HEK293 (cell line): Measurements from ENCODE around the gene NRG2.

Source experiments
- CTCF ChIA-PET: fragments of 350-600 bp; formaldehyde crosslinking; extraction: SDS; loops from one replicate; lab custom pipeline; 2021; ENCODE audit warnings: antibody characterized with exemption; lab: Yijun Ruan, JAX
- POLR2A ChIA-PET: fragments of 300-600 bp; formaldehyde crosslinking; extraction: SDS; loops from one replicate; lab custom pipeline; 2020; ENCODE audit warnings: antibody characterized with exemption, inconsistent platforms; lab: Yijun Ruan, JAX
- H3K27ac ChIP-seq: fragments of 200-500 bp; sonication (Bioruptor generic); 2 replicates; pipeline ENCODE4 v1.5.1; 2014; ENCODE audit warnings: low read depth, low read length, control low read depth, inconsistent platforms; ENCODE audit errors: extremely low read depth
- H3K36me3 ChIP-seq, 2 experiments: fragments of 200-500 bp in 1 of 2; sonication (Bioruptor generic) in 1 of 2; 1 replicate in 1 of 2; 2 replicates in 1 of 2; pipeline ENCODE4 v1.5.1; 2014 to 2017; ENCODE audit warnings: inconsistent platforms in 2 of 2, low read length in 2 of 2; ENCODE audit not compliant: control insufficient read depth in 2 of 2, insufficient read depth in 1 of 2
- H3K4me1 ChIP-seq: fragments of 200-500 bp; sonication (Bioruptor generic); 2 replicates; pipeline ENCODE4 v1.5.1; 2014; ENCODE audit warnings: mild to moderate bottlenecking, low read length, inconsistent platforms; ENCODE audit not compliant: control insufficient read depth, insufficient read depth
- H3K4me3 ChIP-seq: 2 replicates; pipeline ENCODE4 v1.5.1; 2011; ENCODE audit warnings: low read depth, mild to moderate bottlenecking, control low read depth, low read length, moderate library complexity
- H3K9me3 ChIP-seq: fragments of 200-500 bp; sonication (Bioruptor generic); 2 replicates; pipeline ENCODE4 v1.5.1; 2014; ENCODE audit warnings: low read depth, low read length, inconsistent platforms; ENCODE audit not compliant: control insufficient read depth, insufficient read depth
- BCL11A ChIP-seq: fragments of 450-650 bp; formaldehyde crosslinking; IDR thresholded peaks from 2 replicates; pipeline ENCODE4 v1.5.1; 2016; ENCODE audit warnings: low read depth, missing biosample characterization, missing genetic modification characterization
- FEZF1 ChIP-seq: fragments of 450-650 bp; formaldehyde crosslinking; IDR thresholded peaks from 2 replicates; pipeline ENCODE4 v1.5.1; 2016; ENCODE audit warnings: missing biosample characterization, missing genetic modification characterization
- GLI4 ChIP-seq: fragments of 450-650 bp; formaldehyde crosslinking; IDR thresholded peaks from 2 replicates; pipeline ENCODE4 v1.5.1; 2016; ENCODE audit warnings: missing biosample characterization, missing genetic modification characterization
- ZFP41 ChIP-seq: fragments of 450-650 bp; formaldehyde crosslinking; IDR thresholded peaks from 2 replicates; pipeline ENCODE4 v1.5.1; 2016; ENCODE audit warnings: missing biosample characterization, missing genetic modification characterization, borderline replicate concordance
- ZNF157 ChIP-seq: fragments of 450-650 bp; formaldehyde crosslinking; IDR thresholded peaks from 2 replicates; pipeline ENCODE4 v1.5.1; 2016; ENCODE audit warnings: missing biosample characterization, missing genetic modification characterization
- ZNF169 ChIP-seq: fragments of 450-650 bp; formaldehyde crosslinking; IDR thresholded peaks from 2 replicates; pipeline ENCODE4 v1.5.1; 2016; ENCODE audit warnings: missing biosample characterization, missing genetic modification characterization
- ZNF175 ChIP-seq: fragments of 450-650 bp; formaldehyde crosslinking; IDR thresholded peaks from 2 replicates; pipeline ENCODE4 v1.5.1; 2016; ENCODE audit warnings: missing biosample characterization, missing genetic modification characterization
- ZNF2 ChIP-seq: fragments of 450-650 bp; formaldehyde crosslinking; IDR thresholded peaks from 2 replicates; pipeline ENCODE4 v1.5.1; 2016; ENCODE audit warnings: missing biosample characterization, missing genetic modification characterization
- ZNF302 ChIP-seq: fragments of 450-650 bp; formaldehyde crosslinking; IDR thresholded peaks from 2 replicates; pipeline ENCODE4 v1.5.1; 2016; ENCODE audit warnings: missing biosample characterization, missing genetic modification characterization, low read depth
- ZNF394 ChIP-seq: fragments of 450-650 bp; formaldehyde crosslinking; IDR thresholded peaks from 2 replicates; pipeline ENCODE4 v1.5.1; 2016; ENCODE audit warnings: missing biosample characterization, missing genetic modification characterization, mild to moderate bottlenecking, moderate library complexity, borderline replicate concordance
- ZNF501 ChIP-seq: fragments of 450-650 bp; formaldehyde crosslinking; IDR thresholded peaks from 2 replicates; pipeline ENCODE4 v1.5.1; 2016; ENCODE audit warnings: missing biosample characterization, missing genetic modification characterization
- ZNF555 ChIP-seq: fragments of 450-650 bp; formaldehyde crosslinking; conservative IDR thresholded peaks from 2 replicates; pipeline ENCODE4 v1.5.1; 2017; ENCODE audit warnings: missing biosample characterization, mild to moderate bottlenecking, missing genetic modification characterization, inconsistent platforms
- ZNF558 ChIP-seq: fragments of 450-650 bp; formaldehyde crosslinking; IDR thresholded peaks from 2 replicates; pipeline ENCODE4 v1.5.1; 2016; ENCODE audit warnings: missing biosample characterization, missing genetic modification characterization
- ZNF677 ChIP-seq: fragments of 450-650 bp; IDR thresholded peaks from 2 replicates; pipeline ENCODE4 v1.5.0; 2018; ENCODE audit warnings: missing biosample characterization, mild to moderate bottlenecking, missing genetic modification characterization, moderate library complexity
- ZNF701 ChIP-seq: fragments of 450-650 bp; formaldehyde crosslinking; IDR thresholded peaks from 2 replicates; pipeline ENCODE4 v1.5.1; 2016; ENCODE audit warnings: missing biosample characterization, missing genetic modification characterization
- ZNF76 ChIP-seq: fragments of 450-650 bp; formaldehyde crosslinking; IDR thresholded peaks from 2 replicates; pipeline ENCODE4; 2016; ENCODE audit warnings: low read depth, missing biosample characterization, missing genetic modification characterization, borderline replicate concordance
- TF ChIP-seq, protein P1 (sequence below): fragments of 450-650 bp; formaldehyde crosslinking; IDR thresholded peaks from 2 replicates; pipeline ENCODE4 v1.5.1; 2016; ENCODE audit warnings: missing biosample characterization, missing genetic modification characterization
- TF ChIP-seq, protein P2 (sequence below): fragments of 450-650 bp; formaldehyde crosslinking; IDR thresholded peaks from 2 replicates; pipeline ENCODE4 v1.5.1; 2017; ENCODE audit warnings: missing biosample characterization, missing genetic modification characterization
- TF ChIP-seq, protein P3 (sequence below): fragments of 450-650 bp; formaldehyde crosslinking; IDR thresholded peaks from 2 replicates; pipeline ENCODE4 v1.5.1; 2016; ENCODE audit warnings: missing biosample characterization, missing genetic modification characterization
- TF ChIP-seq, protein P4 (sequence below): fragments of 450-650 bp; formaldehyde crosslinking; IDR thresholded peaks from 2 replicates; pipeline ENCODE4 v1.5.1; 2016; ENCODE audit warnings: missing biosample characterization, missing genetic modification characterization
- TF ChIP-seq, protein P5 (sequence below): fragments of 450-650 bp; formaldehyde crosslinking; IDR thresholded peaks from 2 replicates; pipeline ENCODE4 v1.5.1; 2016; ENCODE audit warnings: missing biosample characterization, missing genetic modification characterization

NRG2 gene

DNA sequence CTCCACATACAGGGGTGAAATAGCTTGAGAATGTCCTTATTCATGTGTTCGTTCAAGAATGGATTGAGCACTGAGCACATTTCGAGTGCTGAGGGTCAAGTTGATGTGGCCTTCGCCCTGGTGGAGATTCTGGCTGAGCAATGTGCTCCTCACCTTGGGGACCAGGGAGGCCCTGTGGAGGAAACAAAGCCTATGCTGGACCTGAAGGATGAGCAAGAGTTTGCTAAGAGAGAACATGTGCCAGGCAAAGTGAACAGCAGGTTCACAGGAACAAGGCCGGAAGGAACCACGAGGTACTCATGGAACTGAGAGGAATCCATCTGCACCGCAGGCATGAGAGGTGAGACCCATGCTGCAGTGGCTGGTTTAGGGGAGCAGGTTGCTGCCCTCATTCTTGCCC is 145.1 kb downstream of the NRG2 start:
- TF ChIP-seq ZNF169 (tag by site-specific recombination) (no peak), ZNF2 (no peak), ZNF157 (no peak), ZNF394 (tag by site-specific recombination) (no peak)
- TF ChIP-seq, all 188 proteins: peak for 0

DNA sequence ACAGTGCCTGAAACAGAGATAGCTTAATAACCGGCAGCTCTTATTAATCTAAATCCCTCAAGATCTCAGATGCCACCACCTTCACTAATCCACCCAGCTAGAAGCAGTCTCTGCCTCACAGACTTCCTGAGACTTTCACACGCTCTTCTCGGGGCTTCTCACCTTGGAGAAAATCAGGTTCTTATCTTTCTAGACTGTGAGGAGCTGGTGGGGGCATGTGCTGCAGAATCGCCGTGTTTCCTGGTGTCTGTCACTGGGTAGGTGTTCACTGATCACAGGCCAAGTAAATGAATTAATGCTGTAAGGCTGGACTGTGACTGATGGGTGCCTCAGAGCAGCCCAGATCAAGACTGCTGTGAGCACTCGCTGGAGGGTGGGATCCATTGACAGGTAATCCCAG is 145.8 kb downstream of the NRG2 start:
- ChIA-PET CTCF (no interaction called here), POLR2A (no interaction called here)

More for the DNA sequence above, 145.1 kb downstream of the NRG2 start:
- CTCF ChIA-PET = no interaction called here
- H3K36me3 ChIP-seq = no peaks in the 10 kb centered on the region
- no peak overlapping the region for H3K4me3 ChIP-seq
- POLR2A ChIA-PET = no interaction called here
- H3K4me1 ChIP-seq = no peaks in the 10 kb centered on the region
- H3K9me3 ChIP-seq = no peaks in the 10 kb centered on the region
- H3K27ac ChIP-seq = no peak overlapping the region

DNA sequence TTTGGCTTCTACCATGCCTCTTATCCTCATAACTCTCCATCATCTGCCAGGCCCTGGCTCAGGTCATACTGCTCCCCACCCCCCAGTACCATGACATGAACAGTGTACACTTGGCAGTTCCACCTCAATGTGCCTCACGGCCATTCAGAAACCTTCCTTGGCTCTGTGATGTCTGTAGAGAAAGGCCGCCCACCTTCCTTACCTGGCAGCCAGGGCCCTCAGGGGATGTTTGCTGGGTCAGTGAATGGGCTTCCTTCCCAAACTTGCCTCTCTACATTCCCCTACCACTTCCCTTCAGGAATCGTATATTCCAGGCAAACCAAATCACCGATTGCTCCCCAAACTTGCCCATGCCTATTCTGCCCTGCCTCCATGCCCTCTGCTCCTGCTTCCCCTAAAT is 146.4 kb downstream of the NRG2 start:
- POLR2A ChIA-PET = no interaction called here
- TF ChIP-seq ZNF76 (tag by site-specific recombination) = no peak
- TF ChIP-seq, protein P1, sequence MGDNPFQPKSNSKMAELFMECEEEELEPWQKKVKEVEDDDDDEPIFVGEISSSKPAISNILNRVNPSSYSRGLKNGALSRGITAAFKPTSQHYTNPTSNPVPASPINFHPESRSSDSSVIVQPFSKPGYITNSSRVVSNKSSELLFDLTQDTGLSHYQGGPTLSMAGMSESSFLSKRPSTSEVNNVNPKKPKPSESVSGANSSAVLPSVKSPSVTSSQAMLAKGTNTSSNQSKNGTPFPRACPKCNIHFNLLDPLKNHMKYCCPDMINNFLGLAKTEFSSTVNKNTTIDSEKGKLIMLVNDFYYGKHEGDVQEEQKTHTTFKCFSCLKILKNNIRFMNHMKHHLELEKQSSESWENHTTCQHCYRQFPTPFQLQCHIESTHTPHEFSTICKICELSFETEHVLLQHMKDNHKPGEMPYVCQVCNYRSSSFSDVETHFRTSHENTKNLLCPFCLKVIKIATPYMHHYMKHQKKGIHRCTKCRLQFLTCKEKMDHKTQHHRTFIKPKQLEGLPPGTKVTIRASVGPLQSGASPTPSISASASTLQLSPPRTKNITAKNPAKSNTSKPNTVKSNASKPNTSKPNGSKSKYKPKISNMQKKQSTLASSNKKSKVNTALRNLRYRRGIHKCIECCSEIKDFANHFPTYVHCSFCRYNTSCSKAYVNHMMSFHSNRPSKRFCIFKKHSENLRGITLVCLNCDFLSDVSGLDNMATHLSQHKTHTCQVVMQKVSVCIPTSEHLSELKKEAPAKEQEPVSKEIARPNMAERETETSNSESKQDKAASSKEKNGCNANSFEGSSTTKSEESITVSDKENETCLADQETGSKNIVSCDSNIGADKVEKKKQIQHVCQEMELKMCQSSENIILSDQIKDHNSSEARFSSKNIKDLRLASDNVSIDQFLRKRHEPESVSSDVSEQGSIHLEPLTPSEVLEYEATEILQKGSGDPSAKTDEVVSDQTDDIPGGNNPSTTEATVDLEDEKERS (tag by site-specific recombination) = no peak
- TF ChIP-seq, protein P2, sequence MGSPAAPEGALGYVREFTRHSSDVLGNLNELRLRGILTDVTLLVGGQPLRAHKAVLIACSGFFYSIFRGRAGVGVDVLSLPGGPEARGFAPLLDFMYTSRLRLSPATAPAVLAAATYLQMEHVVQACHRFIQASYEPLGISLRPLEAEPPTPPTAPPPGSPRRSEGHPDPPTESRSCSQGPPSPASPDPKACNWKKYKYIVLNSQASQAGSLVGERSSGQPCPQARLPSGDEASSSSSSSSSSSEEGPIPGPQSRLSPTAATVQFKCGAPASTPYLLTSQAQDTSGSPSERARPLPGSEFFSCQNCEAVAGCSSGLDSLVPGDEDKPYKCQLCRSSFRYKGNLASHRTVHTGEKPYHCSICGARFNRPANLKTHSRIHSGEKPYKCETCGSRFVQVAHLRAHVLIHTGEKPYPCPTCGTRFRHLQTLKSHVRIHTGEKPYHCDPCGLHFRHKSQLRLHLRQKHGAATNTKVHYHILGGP (tag by site-specific recombination) = no peak
- TF ChIP-seq ZNF701 (tag by site-specific recombination) = no peak
- TF ChIP-seq ZNF558 (tag by site-specific recombination) = no peak
- no peak for TF ChIP-seq ZNF175
- TF ChIP-seq, all 188 proteins: peak for 0
- Histone ChIP-seq H3K4me3 (no peak overlapping the region), H3K27ac (no peak overlapping the region), H3K4me1 (no peaks in the 10 kb centered on the region), H3K9me3 (no peaks in the 10 kb centered on the region), H3K36me3 (no peaks in the 10 kb centered on the region)
- CTCF ChIA-PET = interaction anchor here (1.3 kb wide), 1 partner anchor 33 kb away, joined by 3 read pairs; no protein-coding TSS in a partner anchor

More for the DNA sequence above, 145.8 kb downstream of the NRG2 start:
- H3K4me3 ChIP-seq = no peak overlapping the region
- no peaks in the 10 kb centered on the region for H3K36me3 ChIP-seq
- H3K9me3 ChIP-seq = no peaks in the 10 kb centered on the region
- TF ChIP-seq ZNF555 (tag by site-specific recombination) (no peak), ZNF677 (tag by site-specific recombination) (no peak), ZNF501 (tag by site-specific recombination) (no peak), GLI4 (tag by site-specific recombination) (no peak), BCL11A (tag by site-specific recombination) (no peak), ZNF302 (tag by site-specific recombination) (no peak), FEZF1 (no peak), ZFP41 (tag by site-specific recombination) (no peak)
- TF ChIP-seq, protein P3, sequence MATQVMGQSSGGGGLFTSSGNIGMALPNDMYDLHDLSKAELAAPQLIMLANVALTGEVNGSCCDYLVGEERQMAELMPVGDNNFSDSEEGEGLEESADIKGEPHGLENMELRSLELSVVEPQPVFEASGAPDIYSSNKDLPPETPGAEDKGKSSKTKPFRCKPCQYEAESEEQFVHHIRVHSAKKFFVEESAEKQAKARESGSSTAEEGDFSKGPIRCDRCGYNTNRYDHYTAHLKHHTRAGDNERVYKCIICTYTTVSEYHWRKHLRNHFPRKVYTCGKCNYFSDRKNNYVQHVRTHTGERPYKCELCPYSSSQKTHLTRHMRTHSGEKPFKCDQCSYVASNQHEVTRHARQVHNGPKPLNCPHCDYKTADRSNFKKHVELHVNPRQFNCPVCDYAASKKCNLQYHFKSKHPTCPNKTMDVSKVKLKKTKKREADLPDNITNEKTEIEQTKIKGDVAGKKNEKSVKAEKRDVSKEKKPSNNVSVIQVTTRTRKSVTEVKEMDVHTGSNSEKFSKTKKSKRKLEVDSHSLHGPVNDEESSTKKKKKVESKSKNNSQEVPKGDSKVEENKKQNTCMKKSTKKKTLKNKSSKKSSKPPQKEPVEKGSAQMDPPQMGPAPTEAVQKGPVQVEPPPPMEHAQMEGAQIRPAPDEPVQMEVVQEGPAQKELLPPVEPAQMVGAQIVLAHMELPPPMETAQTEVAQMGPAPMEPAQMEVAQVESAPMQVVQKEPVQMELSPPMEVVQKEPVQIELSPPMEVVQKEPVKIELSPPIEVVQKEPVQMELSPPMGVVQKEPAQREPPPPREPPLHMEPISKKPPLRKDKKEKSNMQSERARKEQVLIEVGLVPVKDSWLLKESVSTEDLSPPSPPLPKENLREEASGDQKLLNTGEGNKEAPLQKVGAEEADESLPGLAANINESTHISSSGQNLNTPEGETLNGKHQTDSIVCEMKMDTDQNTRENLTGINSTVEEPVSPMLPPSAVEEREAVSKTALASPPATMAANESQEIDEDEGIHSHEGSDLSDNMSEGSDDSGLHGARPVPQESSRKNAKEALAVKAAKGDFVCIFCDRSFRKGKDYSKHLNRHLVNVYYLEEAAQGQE (tag by site-specific recombination) = no peak
- TF ChIP-seq, protein P4, sequence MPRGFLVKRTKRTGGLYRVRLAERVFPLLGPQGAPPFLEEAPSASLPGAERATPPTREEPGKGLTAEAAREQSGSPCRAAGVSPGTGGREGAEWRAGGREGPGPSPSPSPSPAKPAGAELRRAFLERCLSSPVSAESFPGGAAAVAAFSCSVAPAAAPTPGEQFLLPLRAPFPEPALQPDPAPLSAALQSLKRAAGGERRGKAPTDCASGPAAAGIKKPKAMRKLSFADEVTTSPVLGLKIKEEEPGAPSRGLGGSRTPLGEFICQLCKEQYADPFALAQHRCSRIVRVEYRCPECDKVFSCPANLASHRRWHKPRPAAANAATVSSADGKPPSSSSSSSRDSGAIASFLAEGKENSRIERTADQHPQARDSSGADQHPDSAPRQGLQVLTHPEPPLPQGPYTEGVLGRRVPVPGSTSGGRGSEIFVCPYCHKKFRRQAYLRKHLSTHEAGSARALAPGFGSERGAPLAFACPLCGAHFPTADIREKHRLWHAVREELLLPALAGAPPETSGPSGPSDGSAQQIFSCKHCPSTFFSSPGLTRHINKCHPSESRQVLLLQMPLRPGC (tag by site-specific recombination) = no peak
- TF ChIP-seq, protein P5, sequence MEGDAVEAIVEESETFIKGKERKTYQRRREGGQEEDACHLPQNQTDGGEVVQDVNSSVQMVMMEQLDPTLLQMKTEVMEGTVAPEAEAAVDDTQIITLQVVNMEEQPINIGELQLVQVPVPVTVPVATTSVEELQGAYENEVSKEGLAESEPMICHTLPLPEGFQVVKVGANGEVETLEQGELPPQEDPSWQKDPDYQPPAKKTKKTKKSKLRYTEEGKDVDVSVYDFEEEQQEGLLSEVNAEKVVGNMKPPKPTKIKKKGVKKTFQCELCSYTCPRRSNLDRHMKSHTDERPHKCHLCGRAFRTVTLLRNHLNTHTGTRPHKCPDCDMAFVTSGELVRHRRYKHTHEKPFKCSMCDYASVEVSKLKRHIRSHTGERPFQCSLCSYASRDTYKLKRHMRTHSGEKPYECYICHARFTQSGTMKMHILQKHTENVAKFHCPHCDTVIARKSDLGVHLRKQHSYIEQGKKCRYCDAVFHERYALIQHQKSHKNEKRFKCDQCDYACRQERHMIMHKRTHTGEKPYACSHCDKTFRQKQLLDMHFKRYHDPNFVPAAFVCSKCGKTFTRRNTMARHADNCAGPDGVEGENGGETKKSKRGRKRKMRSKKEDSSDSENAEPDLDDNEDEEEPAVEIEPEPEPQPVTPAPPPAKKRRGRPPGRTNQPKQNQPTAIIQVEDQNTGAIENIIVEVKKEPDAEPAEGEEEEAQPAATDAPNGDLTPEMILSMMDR (tag by site-specific recombination) = no peak
- H3K4me1 ChIP-seq = no peaks in the 10 kb centered on the region
- no peak overlapping the region for H3K27ac ChIP-seq
